ENCODE results near the gene SPIN1.
"Not testable (repeated sequence)": the region's sequence is repeated elsewhere in the genome, so short reads cannot be mapped to it uniquely, and the experiment has no call there.

Gene SPIN1

DNA sequence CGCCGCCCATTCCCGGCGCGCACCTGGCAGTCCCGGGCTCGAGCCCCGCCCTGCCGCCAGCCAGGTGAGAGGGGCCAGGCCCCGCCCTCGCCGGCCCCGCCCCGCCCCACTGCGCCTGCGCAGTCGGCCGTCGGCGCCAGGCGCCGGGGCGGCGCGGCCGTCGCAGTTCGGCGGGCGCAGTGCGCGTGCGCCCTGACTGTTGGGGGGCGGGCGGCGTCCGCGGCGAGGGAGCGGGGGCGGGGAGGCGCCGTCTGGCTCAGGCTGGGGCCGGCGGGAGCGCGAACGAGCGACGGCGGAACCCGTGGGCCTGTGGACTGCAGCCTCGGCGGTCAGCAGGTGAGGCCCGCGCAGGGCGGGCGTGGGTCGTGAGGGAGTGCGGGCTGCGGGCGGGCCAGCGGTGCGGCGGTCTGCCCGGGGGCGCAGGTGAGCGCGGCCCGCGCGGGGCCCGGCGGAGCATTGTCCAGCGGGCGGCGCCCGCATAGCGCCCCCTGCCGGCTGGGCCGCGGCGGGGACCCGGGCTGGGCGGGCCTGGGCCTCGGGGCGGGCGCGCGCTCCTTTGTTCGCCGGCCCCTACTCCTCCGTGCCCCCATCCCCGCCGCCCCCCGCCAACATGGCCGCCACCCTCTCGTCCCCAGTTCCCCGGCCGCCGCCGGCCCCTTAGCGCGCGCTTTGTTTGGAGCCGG is at the start of gene SPIN1:
Gene SPIN1, plus strand, starts transcription at position 242 of the 683 bp plus-strand sequence. CDS start 38,096 bp downstream, outside the sequence.
- peak; percentile 70 for DNase-seq

DNA sequence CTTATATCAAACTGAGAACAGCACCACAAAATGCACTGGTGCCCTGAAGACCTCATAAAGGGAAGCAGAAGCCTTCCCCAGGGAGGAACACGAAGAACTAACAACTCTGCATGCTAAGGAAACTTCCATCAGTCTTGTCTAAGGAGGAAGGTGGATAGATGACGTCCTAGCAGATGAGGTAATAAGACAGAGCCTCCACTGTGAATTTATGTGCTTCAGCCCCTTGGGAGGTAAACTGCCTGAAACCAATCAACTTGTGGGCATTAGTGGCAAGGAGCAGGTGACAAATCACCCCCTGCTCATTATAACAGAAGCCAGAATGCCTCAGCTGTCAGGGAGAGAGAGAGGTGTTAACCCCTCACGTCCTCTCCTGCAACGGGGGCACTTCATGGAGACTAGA is 48.9 kb upstream of the SPIN1 start:
- DNase-seq, result no peak

GRCh38 chr9:88342246-88342645 is 46.0 kb upstream of the SPIN1 start:
- DNase-seq, result no peak

- DNase-seq, result no peak
Measured at GRCh38 chr9:88344013-88344412, 44.2 kb upstream of the SPIN1 start.

- not testable (repeated sequence) for DNase-seq
Measured at GRCh38 chr9:88350354-88350753, 37.9 kb upstream of the SPIN1 start.

GRCh38 chr9:88355166-88355565 is 33.1 kb upstream of the SPIN1 start:
- no peak for DNase-seq

GRCh38 chr9:88357250-88357649 is 31.0 kb upstream of the SPIN1 start:
- not testable (repeated sequence) for DNase-seq

DNA sequence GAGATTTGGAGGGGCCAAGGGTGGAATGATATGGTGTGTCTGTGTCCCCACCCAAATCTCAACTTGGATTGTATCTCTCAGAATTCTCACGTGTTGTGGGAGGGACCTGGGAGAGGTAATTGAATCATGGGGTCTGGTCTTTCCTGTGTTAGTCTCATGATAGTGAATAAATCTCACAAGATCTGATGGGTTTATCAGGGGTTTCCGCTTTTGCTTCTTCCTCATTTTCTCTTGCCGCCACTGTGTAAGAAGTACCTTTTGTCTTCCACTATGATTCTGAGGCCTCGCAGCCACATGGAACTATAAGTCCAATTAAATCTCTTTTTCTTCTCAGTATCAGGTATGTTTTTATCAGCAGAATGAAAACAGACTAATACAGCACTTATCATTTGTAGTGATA is 29.5 kb upstream of the SPIN1 start:
- no peak for DNase-seq

- no peak for DNase-seq
Measured at GRCh38 chr9:88359974-88360373, 28.3 kb upstream of the SPIN1 start.

DNA sequence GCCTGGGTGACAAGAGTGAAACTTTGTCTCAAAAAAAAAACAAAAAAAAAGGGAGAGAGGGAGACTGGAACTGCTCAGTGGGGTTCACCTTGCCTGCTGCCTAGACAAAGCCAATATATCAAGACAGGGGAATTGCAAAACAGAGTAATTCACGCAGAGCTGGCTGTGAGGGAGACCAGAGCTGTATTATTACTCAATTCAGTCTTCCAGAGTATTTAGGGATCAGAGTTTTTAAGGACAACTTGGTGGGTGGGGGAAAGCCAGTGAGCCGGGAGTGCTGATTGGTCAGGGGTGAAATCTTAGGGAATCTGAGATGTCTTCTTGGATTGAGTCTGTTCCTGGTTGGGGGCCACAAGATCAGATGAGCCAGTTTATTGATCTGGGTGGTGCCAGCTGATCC is 25.6 kb upstream of the SPIN1 start:
- no peak for DNase-seq

- no peak for DNase-seq
Measured at GRCh38 chr9:88363661-88364060, 24.6 kb upstream of the SPIN1 start.

- no peak for DNase-seq
Measured at GRCh38 chr9:88364706-88365105, 23.5 kb upstream of the SPIN1 start.

DNA sequence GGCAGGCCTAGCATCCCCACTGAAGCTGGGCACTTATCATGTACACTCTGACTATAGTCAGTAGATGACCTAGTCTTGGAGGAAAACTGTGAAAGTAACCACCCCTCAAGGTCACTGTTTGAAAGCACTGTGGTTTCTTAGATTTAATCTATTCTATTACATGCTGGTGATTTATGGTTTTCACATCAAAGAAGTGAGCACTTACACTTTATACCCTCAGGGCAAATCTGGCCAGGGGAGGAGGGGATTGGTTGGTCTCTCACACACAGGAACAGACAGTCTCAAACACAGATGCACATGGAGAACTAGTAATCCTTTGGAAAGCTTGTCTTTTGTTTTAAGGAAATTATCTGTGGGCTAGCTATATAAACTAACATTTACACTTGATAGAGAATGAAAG is 17.9 kb upstream of the SPIN1 start:
- DNase-seq, result no peak

DNA sequence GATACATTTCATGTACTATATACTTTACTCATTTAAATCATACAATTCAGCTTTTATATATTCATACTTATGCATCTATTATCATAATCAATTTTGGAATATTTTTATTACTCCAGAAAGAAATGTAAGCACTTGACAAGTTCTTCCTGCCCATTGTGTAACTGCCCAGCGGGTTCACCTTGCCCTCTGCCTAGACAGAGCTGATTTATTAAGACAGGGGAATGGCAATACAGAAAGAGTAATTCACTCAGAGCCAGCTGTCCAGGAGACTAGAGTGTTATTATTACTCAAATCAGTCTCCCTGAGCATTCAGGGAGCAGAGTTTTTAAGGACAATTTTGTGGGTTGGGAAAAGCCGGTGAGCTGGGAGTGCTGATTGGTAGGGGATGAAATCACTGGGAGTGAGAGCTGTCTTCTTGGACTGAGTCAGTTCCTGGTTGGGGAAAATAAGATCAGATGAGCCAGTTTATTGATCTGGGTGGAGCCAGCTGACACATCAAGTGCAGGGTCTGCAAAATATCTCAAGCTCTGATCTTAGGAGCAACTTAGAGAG is 16.1 kb upstream of the SPIN1 start:
- no peak for DNase-seq

GRCh38 chr9:88373045-88373444 is 15.2 kb upstream of the SPIN1 start:
- DNase-seq, result no peak

DNA sequence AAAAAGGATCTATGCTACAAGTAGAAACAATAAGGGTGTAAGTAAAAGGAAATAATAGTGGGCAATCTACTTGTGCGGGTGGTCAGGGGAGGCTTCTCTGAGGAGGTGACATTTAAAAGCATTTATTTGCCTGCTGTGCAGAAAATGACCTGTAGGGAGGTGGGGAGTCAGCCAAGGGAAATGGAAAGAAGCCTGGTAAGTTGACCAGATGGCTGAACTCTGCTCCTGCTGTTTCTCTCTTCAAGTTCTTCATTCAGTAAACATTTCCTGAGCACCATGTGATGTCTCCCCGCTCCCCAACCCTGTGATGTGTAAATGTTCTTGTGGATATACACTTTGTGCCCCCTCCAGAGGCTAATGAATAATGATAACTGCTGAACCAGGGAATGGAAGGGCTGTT is 9.9 kb upstream of the SPIN1 start:
- no peak for DNase-seq

DNA sequence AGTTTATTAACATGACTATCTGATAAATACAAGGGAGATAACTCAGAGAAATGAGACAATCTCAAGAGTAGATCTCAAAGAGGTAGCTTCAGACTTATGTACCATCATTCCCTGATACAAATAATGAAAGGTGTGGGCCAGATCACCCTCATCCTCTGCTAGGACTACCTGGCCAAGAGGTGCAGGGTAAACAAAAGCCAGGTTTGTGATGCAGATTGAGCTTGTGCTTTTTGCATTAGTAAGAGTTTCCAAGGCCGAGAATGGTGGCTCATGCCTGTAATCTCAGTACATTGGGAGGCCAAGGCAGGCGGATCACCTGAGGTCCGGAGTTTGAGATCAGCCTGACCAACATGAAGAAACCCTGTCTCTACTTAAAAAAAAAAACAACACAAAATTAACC is 8.9 kb upstream of the SPIN1 start:
- DNase-seq, result no peak

DNA sequence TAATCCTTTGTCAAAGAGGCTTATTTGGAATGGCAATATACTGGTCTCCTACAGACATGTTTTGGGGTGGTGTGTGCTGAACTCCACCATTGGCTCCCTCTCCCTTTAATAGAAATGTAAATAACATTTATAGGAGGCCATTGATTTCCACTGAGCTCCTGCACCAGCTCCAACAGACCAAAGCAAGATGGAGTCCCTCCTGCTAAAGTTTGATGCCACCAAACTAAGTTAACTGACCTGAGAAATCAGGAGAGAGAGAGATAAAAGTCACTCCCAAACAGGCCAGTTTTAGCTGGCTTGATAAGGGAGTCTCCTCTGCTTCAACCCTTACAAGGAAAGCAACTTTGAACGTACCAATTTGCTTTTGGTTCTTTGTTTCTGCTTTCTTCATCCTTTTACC is 8.1 kb upstream of the SPIN1 start:
- DNase-seq, result no peak

DNA sequence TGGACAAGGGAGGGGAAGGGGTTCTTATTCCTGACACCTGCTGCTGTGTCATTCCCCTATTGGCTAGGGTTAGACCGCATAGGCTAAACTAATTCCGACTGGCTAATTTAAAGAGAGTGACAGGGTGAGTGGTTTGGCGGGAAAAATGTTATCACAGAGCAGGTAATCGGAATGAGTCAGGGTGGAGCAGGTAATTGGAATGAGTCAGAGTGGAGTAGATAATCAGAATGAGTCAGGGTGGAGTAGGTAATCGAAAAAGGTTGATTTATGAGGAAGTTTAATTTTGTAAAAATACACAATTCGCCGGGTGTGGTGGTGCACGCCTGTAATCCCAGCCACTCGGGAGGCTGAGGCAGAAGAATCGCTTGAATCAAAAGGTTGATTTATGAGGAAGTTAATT is 6.9 kb upstream of the SPIN1 start:
- DNase-seq, result not testable (repeated sequence)

GRCh38 chr9:88383176-88383575 is 5.1 kb upstream of the SPIN1 start:
- DNase-seq, result no peak

- DNase-seq, result not testable (repeated sequence)
Measured at GRCh38 chr9:88386137-88386536, 2.1 kb upstream of the SPIN1 start.

GRCh38 chr9:88387036-88387551 is 1.1 kb upstream of the SPIN1 start:
- peak; percentile 16 for DNase-seq

GRCh38 chr9:88387552-88388202 is 567 bp upstream of the SPIN1 start:
- peak; percentile 54 for DNase-seq

- DNase-seq, result peak; percentile 50
Measured at GRCh38 chr9:88388886-88389605, 802 bp downstream of the SPIN1 start.
